ENCODE measurements around the gene SLC22A9. TPM values are rescaled to one million over a fixed set of nuclear protein-coding genes. Genes with fewer than 3 reads are reported as not detected.

The SLC22A9 gene
- polyA plus RNA-seq, 3 donors from 2014 or later = not detected

Other genes starting within 250 kb of the SLC22A9 start
- not detected for gene SLC22A24, start 225.6 kb upstream of the SLC22A9 start, polyA plus RNA-seq
- gene SLC22A25, start 126.2 kb upstream of the SLC22A9 start, polyA plus RNA-seq = not detected
- gene PLAAT5, start 121.4 kb downstream of the SLC22A9 start, polyA plus RNA-seq = 1 to 10 TPM in 2 of 3 donors, under 1 TPM in 1; 0.63 to 3.8 (median 1.5) TPM
- 1 to 10 TPM in 1 of 3 donors, not detected in 2; 1.7 TPM for gene LGALS12, start 136.3 kb downstream of the SLC22A9 start, polyA plus RNA-seq
- gene PLAAT4, start 167.0 kb downstream of the SLC22A9 start, polyA plus RNA-seq = 100 to 1,000 TPM; 886 to 933 (median 906) TPM
- 1 to 10 TPM in 2 of 3 donors, not detected in 1; 2.8 to 3.0 TPM for gene PLAAT2, start 193.6 kb downstream of the SLC22A9 start, polyA plus RNA-seq
- 10 to 100 TPM; 63.6 to 85.2 (median 84.6) TPM for gene PLAAT3, start 244.6 kb downstream of the SLC22A9 start, polyA plus RNA-seq

Measured in immature natural killer cell (primary cell).